K562 (cell line): ENCODE results near the gene MAGEB6.

Experiments
- CTCF ChIP-seq, 3 experiments: IDR thresholded peaks in 2 of 3; conservative IDR thresholded peaks in 1 of 3; 2 replicates each; pipeline ENCODE4 v1.5.1; 2011 to 2012; ENCODE audit warnings: low read length in 3 of 3, mild to moderate bottlenecking in 3 of 3, control low read depth in 2 of 3, improper control_type of control experiment in 1 of 3, inconsistent platforms in 1 of 3, low read depth in 1 of 3, mixed read lengths in 1 of 3, moderate library complexity in 1 of 3; ENCODE audit not compliant: insufficient read depth in 2 of 3
- FOSL1 ChIP-seq: fragments of 200-800 bp; sonication (Bioruptor generic); conservative IDR thresholded peaks from 2 replicates; pipeline ENCODE4 v1.6.1; 2016; ENCODE audit warnings: missing genetic modification characterization, missing compliant biosample characterization
- FOXJ3 ChIP-seq: sonication (generic); formaldehyde crosslinking; IDR thresholded peaks from 2 replicates; pipeline ENCODE4 v1.4.0; 2020; ENCODE audit warnings: mild to moderate bottlenecking, missing genetic modification reagents
- FOXP1 ChIP-seq: sonication (generic); formaldehyde crosslinking; IDR thresholded peaks from 2 replicates; pipeline ENCODE4 v1.8.0; 2022; ENCODE audit warnings: mild to moderate bottlenecking, missing genetic modification reagents
- LEF1 ChIP-seq: fragments of 450-650 bp; IDR thresholded peaks from 2 replicates; pipeline ENCODE4 v1.6.1; 2016; ENCODE audit warnings: mild to moderate bottlenecking
- NFIC ChIP-seq: fragments of 450-650 bp; IDR thresholded peaks from 2 replicates; pipeline ENCODE4 v1.6.1; 2017; ENCODE audit warnings: mild to moderate bottlenecking, inconsistent platforms
- RNF219 ChIP-seq: fragments of 250-450 bp; sonication (Bioruptor Pico); IDR thresholded peaks from 2 replicates; pipeline ENCODE4 v1.5.0; 2022; ENCODE audit warnings: mild to moderate bottlenecking
- SIN3A ChIP-seq, 2 experiments: fragments of 150-350 bp in 1 of 2; IDR thresholded peaks; 2 replicates each; pipeline ENCODE4 v1.6.1; 2011 to 2016; ENCODE audit warnings: borderline replicate concordance in 2 of 2, low read depth in 2 of 2, low read length in 2 of 2, mild to moderate bottlenecking in 2 of 2, moderate library complexity in 2 of 2; ENCODE audit not compliant: control insufficient read depth in 1 of 2
- ZNF395 ChIP-seq: fragments of 200-800 bp; sonication (Bioruptor generic); IDR thresholded peaks from 2 replicates; pipeline ENCODE4 v1.6.1; 2017; ENCODE audit warnings: missing genetic modification characterization, missing compliant biosample characterization
- ZNF57 ChIP-seq: fragments of 450-650 bp; formaldehyde crosslinking; IDR thresholded peaks from 2 replicates; pipeline ENCODE4 v1.4.0; 2020; ENCODE audit warnings: mild to moderate bottlenecking, moderate library complexity

GRCh38 chrX:26208012-26208411, 15.8 kb downstream of the MAGEB6 start:
- TF ChIP-seq FOSL1: no peak
- TF ChIP-seq CTCF (IDR thresholded peaks at IDR 0.05 in 2 of 3, conservative IDR thresholded peaks at IDR 0.05 in 1 of 3; ENCODE audit: insufficient read depth in 2 of 3, low read depth in 1 of 3, low read length in 3 of 3): no peak
- TF ChIP-seq LEF1: no peak
- TF ChIP-seq RNF219: no peak
- TF ChIP-seq FOXJ3: no peak
- TF ChIP-seq ZNF57 (CRISPR knock-in tag): no peak
- TF ChIP-seq FOXP1 (CRISPR knock-in tag): no peak
- TF ChIP-seq NFIC: no peak
- no peak for TF ChIP-seq ZNF395 (CRISPR knock-in tag)
- TF ChIP-seq SIN3A (IDR thresholded peaks at IDR 0.05; ENCODE audit: borderline replicate concordance in 2 of 2, control insufficient read depth in 1 of 2, low read depth in 2 of 2, low read length in 2 of 2): no peak
